EH (cell line): ENCODE measurements around the gene DENND2D.
"Not testable (repeated sequence)": the region's sequence is repeated elsewhere in the genome, so short reads cannot be mapped to it uniquely, and the experiment has no call there.

Experiments
- DNase-seq: peaks from one replicate; pipeline ENCODE4 v3.0.0-alpha.2; 2015; ENCODE audit warnings: low read depth

DENND2D gene

DNA sequence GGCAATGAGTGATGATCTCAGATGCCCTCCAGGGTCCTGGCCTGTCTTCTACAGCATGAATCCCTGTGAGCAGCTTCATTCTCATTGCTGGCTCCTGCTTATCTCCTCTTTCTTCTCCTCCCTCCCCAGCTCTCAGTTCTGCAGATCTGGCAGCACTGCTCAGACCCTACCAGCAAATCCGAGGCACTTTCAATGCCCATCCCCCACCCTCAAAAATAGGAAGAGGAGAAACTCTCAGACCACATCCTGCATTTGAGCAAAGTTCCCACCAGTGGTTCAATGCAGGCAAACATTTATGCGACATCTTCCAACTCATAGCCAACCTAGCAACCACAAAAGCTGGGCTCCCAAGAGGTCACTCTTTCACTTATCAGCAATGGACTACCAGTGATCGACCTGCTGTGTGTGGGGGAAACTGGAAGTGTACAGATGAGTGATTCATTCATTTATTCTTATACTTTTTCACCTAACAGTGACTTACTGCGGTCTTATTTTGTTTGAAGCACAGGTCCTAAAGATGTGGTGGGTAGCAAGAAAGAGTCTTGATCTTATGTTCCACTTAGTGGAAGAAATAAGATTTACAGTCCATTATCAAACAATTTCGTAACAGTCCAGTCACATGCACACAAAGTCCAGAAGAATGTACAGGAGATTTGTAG lies 21.3 kb upstream of the DENND2D start:
- DNase-seq = peak; percentile 42

DNA sequence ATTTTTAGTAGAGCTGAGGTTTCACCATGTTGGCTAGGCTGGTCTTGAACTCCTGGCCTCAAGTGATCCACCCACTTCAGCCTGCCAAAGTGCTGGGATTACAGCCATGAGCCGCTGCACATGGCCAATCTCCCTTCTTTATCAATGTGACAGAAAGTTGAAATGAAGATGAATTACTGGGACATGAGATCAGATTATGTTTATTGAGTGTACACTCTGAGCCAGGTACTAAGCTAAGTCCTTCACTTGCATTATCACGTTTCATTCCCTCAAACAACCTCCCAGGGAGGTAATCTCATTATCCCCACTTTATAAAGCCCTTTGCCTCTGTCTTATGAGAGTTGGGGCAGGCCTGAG lies 20.8 kb upstream of the DENND2D start:
- DNase-seq = no peak

DNA sequence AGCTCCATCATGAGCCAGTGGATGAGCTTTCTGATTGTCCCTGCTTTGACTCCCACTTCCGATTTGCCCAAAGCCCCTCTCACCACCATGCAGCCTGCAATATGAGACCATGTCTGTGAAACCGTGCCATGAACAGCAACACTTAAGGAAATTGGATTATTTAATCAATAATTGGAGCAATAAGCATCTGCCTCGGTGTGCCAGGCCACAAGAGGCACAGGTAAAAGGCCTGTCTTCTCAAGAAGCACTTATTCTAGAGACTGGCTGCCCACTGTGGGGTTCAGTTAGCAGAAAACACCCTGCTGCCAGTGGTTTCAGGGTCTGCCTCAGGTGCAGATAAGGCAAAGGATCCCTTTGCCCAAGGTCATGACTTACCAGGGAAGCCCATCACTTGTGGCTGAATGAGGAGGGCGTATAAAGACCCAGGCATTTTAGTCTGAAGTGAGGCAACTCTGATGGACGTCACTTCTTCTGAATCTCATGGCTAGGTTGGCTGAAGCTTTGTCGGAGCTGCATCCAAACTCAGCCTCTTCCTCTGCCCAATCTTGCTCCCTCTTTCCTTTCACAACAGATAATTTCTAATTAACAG lies 19.9 kb upstream of the DENND2D start:
- DNase-seq = no peak

DNA sequence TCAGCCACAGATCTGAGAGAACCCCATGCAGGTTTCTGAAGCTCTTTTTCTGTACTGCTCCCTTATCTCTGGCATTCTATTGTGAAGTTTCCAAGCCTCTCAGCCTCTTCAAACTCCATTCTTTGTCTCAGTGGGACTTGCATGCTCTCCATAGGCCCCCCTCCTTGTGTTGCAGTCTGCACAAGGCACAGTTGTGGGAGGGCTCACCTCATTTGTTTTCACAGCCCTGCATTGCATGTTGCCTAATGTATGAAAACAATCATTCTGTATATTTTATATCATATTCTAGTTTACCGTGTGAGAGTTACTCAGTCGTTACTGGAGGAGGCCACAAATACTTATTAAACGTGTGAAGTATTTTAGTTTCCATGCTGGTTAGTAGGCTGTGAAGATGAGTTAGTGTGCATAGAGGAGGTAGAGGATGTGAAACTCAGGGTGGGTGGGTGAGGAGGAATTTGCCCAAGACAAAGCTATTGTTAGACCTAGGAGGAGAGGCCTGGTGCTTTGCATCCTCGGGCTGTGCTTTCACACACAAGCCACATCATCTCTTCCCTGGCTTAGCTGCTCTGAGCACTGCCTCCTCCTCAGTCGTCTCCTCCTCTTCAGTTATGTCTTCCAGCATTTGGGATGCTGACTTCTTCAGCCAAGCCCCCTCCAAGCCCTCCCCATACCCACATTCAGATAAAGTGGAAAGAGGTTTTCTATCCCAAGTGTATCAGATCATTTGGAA lies 19.3 kb upstream of the DENND2D start:
- DNase-seq = no peak

DNA sequence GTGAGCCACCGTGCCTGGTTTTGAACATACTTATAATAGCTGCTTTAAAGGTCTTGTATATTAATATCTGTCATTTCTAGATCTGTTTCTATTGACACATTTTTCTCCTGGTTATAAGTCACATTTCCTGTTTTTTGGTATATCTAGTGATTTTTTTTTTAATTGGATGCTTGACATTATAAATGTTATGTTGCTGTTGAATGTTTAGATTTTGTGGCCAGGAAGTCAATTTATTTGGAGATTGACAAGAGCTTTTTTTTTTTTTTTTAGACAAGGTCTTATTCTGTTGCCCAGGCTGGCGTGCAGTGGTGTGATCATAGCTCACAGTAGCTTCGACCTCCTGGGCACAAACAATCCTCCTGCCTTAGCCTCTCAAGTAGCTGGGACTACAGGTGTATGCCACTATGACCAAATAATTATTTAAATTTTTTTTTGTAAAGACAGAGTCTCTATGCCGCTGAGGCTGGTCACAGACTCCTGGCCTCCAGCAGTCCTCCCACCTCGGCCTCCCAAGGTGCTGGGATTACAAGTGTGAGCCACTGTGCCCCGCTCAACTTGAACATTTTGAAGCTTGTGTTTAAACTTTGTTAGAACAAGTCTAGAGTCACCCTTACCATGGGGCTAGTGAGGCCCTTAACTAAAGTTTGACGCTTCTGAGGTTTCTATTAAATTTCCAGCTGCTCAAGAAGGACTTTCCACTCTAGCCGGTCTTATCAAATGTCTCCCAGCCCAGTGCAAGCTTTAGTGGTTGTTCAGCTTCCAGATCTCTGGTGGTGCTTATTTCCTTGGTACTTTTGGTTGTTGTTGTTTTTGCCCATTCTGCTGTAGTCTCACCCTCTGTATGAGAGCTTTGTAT lies 18.5 kb upstream of the DENND2D start:
- no peak for DNase-seq

DNA sequence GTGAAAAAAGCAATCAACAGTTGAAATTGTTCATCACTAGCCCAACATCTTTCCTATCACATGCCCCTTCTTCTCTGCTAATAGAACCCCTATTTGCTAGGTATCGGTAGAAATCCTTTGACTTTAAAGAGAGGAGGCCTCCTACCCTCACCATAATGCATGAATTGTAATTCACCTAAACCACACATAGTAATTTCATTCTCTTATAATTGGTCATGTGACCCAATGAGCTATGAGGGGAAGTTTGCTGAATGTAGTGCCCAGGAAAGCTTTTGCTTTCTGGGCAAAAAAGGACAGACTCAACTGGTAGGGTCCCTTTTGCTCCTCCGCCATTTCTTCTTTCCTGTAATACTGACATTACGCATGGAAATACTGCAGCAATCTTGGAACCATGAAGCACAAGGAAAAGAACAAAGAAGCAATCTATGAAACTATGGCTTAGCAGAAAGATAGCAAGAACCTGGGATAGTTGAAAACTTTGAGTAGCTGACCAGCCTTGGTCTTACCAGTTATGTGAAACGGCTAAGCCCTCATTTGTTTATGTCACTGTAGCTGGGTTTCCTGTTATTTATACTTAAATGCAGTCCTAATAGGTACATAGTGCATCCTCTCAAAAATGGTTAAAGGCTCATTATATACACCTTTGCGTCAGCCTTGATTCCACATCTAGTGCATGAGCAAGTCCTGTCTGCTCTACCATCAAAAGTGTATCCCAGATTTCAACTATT lies 16.9 kb upstream of the DENND2D start:
- DNase-seq = no peak

DNA sequence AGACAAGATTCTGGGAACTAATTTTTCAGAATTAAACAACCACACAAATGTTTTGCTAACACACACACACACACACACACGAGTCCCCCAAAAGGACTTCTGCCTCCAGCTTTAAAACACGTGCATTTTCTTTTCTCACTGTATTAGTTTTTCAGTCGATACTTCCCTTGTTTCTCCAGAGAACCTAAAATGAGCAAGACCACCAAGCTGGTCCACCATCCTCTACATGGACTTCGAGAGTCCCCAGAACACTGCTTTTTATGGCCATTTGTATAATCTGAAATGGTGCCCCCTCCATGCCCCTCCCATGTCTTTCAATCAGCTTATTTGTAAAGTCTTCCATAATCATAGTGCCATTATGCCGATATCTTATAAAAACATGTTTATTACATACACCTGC lies 16.3 kb upstream of the DENND2D start:
- no peak for DNase-seq

DNA sequence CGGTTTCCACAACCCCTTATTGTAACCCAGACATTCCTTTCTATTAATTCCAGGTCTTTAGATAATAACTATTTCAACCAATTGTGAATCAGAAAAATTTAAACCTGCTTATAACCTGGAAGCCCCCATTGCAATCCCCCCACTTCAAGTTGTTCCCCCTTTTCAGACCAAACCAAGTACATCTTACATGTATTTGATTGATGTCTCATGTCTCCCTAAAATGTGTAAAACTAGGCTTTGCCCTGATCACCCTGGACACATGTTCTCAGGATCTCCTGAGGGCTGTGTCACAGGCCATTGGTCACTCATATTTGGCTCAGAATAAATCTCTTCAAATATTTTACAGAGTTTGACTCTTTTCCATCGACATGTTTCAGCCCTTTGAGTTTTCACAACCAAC lies 14.8 kb upstream of the DENND2D start:
- DNase-seq = not testable (repeated sequence)

DNA sequence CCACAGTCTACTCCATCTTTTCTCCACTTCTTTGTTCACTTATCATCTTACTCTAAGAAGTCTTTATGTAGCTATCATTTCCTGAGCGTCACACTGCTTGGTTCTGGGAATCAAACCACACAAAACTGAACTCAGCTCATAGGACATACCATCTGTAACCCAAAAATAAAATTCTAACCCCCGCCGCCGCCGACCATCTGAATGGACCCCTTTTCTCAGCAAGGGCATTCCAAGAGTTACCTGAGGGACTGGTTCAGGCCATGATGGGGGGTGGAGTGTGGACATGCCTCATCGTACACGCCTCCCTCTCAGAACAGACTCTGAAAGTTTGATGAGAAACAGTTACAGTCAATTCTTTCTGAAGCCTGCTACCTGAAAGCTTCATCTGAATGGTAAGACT lies 14.4 kb upstream of the DENND2D start:
- DNase-seq = no peak

DNA sequence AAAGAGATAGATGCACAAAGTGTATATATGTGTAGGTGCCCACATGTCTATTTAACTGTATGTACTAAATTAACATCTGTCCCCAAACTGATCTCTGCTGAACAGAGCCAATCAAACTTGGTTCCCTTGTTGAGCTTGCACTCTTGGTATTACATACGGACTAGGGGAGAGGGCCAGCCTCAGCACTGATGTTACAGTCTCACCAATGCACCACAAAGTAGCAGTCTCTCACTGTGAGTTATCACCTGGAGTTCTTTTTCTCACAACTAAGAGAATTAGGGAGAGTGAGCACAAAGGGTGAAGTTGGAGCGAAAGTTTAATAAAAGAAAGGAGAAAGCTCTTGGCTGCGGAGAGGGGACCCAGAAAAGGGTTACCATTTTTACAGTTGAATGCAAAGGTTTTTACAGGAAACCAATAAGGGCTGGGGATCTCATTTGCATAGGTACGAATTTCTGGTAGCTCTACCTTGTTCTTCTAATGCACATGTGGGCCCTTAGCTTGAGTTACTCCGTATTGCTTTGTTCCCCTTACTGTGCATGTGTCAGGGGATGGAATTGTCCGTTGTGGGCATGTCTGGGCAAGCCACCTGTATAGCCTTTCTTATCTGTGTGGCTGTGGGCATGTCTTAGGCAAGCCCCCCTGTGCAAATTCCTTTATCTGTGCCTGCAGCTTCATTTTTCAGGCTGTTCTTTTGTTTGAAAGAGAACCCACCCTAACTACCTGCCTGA lies 13.8 kb upstream of the DENND2D start:
- no peak for DNase-seq

DNA sequence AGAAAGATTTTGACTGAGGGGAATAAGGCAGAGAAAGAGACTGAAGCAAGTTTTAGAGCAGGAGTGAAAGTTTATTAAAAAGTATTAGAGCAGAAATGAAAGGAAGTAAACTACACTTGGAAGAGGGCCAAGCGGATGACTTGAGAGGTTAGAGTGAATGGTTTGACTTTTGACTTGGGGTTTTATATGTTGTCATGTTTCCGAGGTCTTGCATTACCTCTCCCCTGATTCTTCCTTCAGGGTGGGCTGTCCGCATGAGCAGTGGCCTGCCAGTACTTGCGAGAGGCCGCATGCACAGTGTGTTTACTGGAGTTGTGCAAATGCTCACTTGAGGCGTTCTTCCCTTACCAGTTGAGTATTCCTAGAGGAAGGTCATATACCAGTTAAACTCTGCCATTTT lies 13.0 kb upstream of the DENND2D start:
- DNase-seq = no peak

DNA sequence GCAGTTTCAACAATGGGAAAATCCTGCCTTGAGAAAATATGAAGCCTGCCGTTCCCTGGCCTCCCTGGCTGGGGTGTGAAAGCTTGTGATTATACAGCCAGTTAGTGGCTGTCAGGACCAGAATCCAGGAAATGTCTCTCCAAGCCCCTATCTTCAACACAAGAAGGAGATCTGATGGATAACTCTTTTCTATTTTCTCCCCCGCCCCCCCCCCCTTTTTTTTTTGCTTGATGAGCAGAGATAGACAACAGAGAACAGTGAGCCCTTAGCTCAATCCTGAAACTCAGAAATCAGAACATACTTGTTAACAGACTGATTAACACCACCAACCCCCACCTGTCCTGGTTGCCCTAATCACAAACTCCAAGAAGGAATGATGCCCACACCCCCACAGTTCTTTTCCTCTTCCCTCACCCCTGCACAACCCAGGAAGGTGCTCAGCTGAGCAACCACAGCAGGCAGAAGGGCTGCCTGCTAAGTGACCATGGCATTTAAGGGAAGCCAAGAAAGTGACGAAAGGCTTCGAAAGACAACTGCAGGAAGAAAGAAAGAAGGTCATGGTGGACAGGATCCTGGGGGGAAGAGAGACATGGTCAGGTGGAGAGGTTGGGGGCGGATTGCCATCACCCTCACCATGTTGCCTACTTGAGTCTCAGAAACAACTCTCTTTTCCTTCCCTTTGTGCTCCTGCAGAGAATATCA lies 12.3 kb upstream of the DENND2D start:
- DNase-seq = no peak

DNA sequence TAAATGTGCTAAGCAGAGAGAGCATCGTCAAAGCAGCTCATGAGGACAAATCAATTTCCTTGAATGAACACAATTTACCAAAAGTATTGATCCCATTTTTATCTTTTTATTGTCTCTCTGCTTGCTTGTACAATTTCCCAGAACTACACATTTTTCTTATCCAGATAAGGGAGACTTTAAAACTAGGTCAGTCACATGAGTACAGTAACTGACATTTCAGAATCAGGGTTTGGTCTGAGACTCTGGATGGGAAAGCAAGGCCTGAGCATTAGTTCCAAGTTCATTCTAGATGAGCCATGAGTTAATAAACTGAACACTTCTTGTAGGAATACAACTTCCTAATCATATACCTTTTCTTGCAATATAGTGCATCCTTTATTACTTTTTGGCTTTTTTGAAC lies 11.5 kb upstream of the DENND2D start:
- no peak for DNase-seq

DNA sequence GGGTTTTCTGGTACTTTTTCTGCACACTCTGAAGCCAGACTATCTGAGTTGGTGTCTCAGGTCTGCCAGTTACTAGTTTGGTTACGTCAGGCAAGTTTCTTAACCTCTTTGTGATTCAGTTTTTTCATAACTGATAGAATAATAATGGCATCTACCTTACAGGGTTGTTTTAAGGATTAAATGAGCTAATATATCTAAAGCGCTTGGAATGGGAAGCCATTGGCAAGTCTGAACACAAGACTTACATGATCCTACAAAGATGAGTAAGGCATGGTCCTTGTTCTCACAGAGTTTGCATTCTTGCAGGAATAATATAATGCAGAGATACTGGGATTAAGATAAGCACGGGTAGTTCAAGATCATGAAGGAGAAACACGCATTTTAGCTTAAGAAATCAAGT lies 9.2 kb upstream of the DENND2D start:
- DNase-seq = no peak

DNA sequence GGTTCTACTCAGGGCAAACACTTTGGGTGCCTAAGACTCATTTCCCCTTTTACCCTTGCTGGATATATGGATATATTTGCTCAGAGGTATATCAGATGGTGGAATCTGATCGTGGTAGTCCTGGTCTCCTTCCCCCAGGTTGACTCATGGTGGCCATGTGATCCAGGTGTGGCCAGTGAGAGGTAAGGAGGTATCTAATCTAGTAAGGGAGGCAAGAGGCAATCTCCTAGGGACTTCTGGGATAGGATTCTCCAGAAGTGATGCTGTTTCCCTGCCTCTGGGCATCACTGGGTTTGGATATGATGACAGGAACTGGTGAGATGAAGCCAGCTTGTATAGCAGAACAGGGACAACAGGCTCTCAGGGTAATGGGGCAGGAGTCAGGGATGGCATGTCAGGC lies 8.5 kb upstream of the DENND2D start:
- DNase-seq = no peak

DNA sequence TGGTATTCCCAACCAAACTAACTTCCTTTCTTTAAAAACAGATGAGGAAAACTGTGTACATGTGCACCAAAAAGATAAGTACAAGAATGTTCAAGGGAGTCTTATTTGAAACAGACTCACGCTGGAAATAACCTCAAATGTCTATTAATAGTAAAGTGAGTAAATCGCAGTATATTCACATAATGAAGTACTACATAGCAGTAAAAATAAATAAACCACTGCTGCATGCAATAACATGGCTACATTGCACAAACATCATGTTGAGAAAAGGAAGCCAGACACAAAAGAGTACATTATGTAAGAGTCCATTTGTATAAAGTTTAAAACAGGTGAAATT lies 5.2 kb upstream of the DENND2D start:
- DNase-seq = peak; percentile 76

DNA sequence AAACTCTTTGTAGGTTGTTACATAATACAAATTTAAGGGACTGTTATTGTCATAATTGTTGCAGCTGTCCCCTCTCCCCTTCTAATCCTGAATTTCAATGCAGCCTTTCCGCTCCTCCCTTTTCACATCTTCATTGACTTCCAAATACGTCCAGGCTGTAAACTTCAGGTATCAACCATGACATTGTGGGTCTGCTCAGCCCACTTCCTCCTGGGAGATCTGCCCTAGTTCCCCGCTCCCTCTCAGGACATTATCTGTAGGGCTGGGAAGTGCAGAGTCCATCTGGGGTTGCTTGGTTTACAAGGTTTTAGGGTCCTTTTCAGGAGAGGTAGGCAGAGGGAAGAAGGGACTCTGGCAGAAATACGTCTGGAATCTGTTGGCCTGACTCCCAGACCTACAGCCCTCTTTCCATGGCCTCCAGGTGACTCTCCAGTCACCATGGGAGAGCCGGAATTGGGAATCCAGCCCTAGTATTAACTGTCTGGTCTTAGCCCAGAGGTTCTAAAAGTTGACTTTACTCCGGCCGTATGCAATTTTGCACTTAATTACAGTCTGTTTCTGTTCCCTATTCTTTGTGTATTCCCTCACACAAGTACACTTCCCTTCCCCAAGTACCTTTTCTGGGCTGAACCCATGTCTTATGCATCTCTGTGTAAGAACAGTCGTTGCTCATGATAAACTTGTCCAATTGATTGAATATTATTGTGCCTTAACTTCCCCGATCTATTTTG lies 4.7 kb upstream of the DENND2D start:
- DNase-seq = peak; percentile 21

DNA sequence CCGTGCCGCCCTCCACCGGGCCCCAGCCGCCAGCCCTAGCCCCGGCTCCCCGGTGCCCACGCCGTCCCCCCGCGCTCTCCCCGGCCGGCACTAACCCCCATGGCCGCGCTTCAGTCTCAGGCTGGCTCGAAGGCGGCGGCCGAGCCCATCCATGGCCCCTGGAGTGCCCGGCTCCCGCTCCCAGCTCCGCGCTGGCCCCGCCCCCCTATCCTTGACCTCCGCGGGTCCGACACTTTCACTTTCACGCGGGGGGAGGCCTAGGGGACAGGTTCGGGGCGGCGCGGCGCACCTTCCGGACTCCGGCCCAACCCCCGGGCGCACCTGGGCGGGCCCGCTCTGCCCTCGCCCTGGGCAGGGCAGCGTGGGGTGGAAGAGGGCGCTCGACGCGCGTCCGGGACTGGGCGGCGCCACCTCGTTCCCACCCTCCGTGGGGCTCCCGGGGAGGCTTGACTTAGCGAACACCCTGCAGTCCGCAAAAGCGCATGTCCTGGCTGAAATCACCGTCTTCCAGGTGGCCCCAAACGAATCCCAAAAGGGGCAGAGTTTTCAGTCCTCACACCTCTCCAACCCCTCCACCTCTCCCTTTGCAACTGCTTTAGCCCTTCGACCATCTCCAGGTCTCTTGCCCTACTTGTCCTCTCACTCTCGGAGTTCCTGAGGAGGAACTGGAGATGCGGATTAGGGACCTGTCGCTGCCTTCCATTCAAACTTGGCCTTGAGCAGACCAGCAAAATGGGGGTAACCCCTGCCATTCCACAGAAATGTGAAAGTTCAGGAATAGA lies 3.9 kb upstream of the DENND2D start:
- no peak for DNase-seq

DNA sequence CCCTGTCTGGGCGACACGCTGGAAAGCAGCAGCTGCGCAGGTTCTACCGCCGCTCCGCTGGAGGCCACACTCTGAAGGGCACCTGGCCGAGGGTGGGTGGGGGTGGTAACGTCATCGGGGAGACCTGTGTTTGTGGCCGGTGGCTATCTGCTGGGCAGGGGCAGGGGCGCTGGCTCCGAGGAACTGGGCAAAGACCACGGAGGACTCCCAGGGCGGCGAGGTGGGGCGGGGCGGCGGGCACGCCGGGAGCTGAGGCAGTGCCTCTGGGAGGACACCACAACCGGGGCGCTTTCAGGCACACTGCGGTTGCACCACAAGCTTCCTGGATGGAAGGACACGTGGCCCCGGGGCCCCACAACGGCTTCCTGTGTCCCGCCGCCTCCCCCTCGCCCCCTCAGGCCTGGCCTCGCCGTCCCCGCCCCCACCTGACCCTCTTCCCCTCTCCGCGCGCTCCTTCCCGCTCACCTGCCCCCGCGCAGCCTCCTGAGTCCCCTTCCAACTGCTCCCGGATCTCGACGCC lies 3.3 kb upstream of the DENND2D start:
- DNase-seq = peak; percentile 64
